Spleen (tissue), 7 donors: ENCODE data around the gene TRIML1.

Source experiments
- POLR2A ChIP-seq, 3 donors: fragments of 450-650 bp; IDR thresholded peaks; one replicate each; pipeline ENCODE4 v1.5.1; 2017; ENCODE audit warnings: antibody characterized with exemption in 3 of 3, mild to moderate bottlenecking in 1 of 3
- POLR2AphosphoS5 ChIP-seq, 3 donors: sonication (generic); formaldehyde crosslinking; IDR thresholded peaks; one replicate each; pipeline ENCODE4 v1.5.1; 2017; ENCODE audit warnings: antibody characterized with exemption in 3 of 3
- TF ChIP-seq, protein P1 (sequence below), 11 experiments: fragments of 200-600 bp in 7 of 11; fragments of 450-650 bp in 4 of 11; sonication (generic) in 4 of 11; IDR thresholded peaks in 8 of 11; conservative IDR thresholded peaks in 3 of 11; 1 replicate in 7 of 11; 2 replicates in 4 of 11; pipeline versions ENCODE4 v1.4.0 to v1.8.0; 2016 to 2021; ENCODE audit warnings: antibody characterized with exemption in 11 of 11, inconsistent platforms in 4 of 11, mild to moderate bottlenecking in 1 of 11
- donor health status: DM: no; HTN: no; CAD: no; lungs with moderate emphysema.
- donor health status: DM: no; HTN: no; CAD: no.
- donor health status: DM: no; HTN: no; CAD: no.

DNA sequence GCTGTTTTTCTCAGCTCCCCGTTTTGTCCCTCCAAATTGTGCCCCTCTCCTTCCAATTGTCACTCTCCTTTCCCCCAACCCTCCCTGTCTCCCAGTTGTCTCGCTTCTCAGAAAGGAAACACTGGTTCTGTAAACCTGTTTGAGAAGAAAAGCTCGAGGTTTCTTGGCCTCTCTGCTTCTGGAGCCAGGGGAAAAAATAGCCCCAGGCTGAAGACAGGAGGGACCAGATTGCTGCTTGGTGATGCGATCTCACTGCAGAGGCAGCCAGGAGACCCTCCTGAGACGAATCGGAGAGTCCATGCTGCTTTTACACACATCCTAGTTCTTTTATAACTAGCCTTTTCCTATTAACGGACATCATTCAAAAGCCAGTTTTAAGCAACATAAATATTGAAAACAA lies 21.2 kb downstream of the TRIML1 start:
- TF ChIP-seq, protein P1, sequence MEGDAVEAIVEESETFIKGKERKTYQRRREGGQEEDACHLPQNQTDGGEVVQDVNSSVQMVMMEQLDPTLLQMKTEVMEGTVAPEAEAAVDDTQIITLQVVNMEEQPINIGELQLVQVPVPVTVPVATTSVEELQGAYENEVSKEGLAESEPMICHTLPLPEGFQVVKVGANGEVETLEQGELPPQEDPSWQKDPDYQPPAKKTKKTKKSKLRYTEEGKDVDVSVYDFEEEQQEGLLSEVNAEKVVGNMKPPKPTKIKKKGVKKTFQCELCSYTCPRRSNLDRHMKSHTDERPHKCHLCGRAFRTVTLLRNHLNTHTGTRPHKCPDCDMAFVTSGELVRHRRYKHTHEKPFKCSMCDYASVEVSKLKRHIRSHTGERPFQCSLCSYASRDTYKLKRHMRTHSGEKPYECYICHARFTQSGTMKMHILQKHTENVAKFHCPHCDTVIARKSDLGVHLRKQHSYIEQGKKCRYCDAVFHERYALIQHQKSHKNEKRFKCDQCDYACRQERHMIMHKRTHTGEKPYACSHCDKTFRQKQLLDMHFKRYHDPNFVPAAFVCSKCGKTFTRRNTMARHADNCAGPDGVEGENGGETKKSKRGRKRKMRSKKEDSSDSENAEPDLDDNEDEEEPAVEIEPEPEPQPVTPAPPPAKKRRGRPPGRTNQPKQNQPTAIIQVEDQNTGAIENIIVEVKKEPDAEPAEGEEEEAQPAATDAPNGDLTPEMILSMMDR (IDR thresholded peaks at IDR 0.05 in 8 of 11, conservative IDR thresholded peaks at IDR 0.05 in 3 of 11) = no peak
- TF ChIP-seq POLR2AphosphoS5 (IDR thresholded peaks at IDR 0.05) (no peak), POLR2A (IDR thresholded peaks at IDR 0.05) (no peak)
